HK-2 (cell line): ENCODE measurements around the gene FOXL3.

Source experiments
- DNase-seq: peaks from one replicate; pipeline ENCODE4 v3.0.0-alpha.2; 2018; ENCODE audit not compliant: unreplicated experiment

The FOXL3 gene

DNA sequence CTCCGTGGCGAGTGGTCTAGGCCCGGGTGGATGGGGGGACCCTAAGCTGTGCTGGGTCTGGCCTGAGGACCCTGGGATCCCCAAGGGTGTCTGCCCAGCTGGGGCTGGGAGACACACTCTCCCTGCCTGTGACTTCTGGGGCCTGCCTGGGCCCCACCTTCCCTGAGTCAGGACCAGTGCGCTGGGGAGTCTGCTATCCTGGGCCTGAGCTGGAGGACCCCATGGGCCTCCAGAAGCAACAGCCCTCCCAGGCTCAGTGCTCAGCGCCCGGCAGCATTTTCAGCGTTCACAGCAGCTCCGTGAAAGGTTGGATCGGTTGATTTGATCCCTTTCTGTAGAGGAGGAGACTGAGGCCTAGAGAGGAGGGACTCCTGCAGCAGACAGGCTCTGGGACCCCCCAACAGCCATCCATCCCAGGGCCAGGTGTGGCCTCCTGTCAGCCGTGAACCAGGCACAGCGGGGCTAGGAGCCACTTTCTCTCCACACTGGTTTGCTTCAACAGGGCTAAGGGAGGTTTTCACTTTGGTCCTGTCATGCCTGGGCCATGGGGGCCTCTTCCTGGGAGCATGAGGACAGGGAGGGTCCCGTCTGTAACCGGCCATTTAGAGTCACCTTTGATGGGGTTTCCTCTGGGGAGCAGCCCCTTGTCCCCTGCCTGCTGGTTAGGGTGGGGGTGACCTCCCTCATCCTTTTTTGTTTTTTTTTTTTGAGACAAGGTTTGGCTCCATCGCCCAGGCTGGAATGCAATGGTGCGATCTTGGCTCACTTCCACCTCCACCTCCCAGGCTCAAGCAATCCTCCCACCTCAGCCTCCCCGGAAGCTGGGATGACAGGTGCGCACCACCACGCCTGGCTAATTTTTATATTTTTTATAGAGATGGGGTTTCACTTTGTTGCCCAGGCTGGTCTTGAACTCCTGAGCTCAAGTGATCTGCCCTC lies 12.4 kb downstream of the FOXL3 start:
- DNase-seq, result no peak

DNA sequence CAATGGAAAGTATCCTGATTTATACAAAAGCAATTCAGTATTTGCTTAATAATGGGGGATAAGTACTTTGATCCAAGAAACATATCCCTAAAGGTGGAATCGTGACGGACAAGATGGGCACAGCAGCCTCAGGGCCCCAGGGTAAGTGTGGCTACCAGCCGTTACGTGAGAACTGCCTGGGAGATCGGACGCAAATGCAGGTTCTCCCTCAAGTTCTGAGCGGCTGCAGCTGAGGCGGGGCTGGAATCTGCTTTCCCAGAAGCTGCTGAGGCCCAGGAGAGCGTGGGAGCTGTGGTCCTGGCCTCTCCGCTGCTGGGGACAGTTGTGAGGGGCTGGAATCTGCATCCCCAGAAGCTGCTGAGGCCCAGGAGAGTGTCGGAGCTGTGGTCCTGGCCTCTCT lies 13.5 kb downstream of the FOXL3 start:
- no peak for DNase-seq

DNA sequence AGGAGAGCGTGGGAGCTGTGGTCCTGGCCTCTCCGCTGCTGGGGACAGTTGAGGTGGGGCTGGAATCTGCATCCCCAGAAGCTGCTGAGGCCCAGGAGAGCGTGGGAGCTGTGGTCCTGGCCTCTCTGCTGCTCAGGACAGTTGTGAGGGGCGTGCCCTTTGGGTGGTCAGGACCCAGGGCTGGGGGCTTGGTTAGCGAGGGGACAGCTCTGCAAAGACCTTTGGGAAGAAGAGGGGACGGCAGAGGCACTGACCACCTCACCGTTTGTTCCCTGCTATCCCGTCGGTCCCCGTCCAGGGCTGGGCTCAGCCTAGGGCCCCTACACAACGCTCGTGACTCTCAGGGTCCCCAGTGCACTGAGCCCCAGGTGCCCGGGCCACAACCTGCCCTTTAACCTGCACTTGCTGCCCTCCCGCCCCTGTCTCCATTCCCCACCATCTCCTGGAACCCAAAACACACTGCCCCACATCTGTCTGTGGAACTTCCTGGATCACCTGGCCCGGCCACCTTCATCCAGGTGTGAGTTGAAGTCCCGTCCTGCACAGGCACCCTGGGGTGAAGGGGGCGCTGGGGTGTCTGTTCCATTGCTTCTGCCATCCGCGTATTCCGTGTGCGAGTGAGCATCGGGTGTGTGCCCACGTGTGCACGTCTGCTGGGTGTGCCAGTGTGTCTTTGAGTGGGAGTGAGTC lies 14.1 kb downstream of the FOXL3 start:
- DNase-seq, result no peak

DNA sequence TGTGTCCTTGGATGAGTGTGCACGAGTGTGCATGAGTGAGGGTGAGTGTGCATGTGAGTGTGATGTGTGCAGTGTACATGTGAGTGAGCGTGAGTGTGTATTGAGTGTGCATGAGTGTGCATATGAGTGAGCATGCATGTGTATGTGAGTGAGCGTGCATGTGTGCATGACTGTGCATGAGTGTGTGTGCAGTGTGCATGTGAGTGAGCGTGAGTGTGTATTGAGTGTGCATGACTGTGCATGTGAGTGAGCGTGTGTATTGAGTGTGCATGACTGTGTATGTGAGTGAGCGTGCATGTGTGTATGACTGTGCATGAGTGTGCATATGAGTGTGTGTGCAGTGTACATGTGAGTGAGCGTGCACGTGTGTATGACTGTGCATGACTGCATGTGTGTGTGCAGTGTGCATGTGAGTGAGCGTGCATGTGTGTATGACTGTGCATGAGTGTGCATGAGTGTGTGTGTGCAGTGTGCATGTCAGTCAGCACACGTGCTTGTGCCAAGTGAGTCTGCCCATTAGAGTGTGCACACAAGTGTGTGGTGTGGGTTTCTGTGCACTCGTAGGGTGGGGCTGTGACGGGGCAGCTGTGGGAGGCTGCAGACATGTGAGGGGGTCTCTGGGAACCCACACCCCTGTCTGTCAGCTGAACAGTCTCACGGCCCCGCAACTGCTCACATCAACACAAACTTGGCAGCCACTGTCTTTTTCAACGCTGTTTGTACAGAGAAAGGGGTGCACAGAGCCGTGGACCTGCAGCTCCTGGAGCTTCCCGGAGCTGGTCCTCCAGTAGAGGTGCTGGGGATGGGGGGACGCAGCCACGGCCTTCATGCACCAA lies 14.8 kb downstream of the FOXL3 start:
- no peak for DNase-seq

DNA sequence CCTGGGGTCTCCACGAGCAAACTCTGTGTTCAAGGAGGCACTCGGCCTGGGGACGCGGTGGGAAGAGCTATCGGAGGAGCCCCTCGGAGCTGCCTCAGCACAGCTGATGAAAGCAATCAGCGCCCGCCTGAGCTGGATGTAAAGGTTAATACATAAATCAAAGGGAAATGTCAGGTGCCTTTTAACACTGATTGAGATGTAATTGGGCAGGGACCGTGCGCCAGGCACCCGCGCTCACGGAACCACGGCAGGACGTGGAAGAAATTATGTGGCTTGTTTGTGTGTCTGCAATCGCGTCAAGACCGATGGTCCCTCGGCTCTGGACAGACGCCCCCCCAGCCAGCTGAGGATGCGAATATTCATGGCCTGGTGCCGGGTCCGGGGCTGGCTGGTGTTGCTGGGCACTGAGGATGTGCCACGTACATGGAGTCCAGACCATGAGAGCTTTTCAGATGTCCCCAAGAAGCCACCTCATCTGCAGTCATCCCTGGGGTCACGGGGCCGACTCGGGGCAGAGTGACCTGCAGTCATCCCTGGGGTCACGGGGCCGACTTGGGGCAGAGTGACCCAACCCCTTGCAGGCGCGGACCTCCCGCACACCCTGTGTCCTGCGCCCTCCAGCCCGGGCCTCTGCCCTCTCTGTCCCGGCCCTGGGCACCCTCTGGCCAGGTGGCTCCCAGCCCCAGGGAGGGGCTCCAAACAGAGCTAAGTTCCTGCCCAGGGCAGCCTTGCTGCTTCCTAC lies 15.6 kb downstream of the FOXL3 start:
- no peak for DNase-seq

DNA sequence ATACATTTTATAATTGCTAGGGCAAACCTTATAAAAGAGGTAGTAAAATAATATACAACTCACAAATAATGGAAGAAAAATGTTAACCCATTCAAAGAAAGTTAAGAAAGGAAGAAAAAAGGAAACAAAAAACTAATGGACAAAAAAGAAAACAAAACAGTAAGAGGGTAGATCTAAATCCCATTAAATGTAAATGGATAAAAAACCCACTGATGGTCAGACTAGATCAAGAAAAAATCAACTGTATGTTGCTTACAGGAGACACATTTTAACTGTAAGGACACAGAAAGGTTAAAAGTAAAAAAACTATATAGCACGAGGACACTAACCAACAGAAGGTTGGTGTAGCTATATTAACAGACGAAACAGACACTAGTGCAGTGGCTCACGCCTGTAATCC lies 18.0 kb downstream of the FOXL3 start:
- DNase-seq, result no peak

DNA sequence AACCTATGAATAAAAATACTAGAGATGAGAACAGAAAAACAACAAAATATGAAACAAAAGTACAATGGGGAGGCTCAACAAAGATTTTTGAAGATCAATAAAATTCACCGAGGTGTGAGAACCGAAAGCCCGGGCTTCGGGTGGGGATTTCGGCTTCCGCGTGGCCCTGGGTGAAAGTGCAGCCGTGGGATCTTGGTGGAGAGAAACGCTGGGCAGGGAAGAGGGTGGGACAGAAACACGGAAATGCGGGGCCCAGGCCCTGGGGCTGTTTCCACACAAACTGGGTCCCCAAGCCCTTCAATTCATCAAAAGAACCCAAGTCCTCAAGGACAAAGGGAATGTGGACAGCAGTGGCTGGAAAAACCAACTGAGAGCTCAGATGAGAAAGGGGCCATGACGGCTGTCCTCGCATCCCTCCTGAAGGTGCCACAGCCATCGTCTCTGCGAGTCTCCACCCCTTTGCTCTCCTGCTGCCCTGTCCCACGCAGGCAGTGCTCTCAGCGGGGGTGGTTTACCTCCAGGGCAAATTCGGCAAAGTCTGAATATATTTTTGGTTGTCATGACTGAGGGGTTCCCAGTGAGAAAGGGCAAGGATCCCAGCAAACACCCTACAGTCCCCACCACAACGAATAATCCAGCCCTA lies 19.7 kb downstream of the FOXL3 start:
- DNase-seq, result no peak

DNA sequence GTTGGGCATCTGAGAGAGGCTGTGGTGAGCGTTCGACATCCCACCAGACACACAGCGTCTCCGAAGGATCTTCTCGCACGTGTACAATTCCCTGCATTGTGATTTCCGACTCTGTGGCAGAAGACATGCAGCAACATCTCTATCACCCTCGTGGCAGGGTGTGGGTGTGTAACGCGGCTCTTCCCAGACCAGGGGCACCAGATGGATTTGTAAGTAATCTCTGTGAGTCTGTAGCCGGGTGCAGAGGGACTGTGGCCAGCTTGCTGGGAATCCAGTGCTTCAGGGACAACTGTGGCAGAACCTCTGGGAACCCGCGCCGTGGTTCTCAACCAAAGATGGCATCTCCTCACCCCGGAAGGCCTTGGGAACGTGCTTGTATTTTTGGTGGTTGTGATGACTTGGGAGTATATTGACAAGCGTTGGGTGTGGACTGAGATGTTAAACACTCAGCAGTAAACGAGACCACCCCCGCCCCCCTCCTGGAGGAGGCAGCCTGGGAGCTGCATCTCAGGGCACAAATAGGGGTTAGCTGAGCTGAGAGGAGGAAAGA lies 21.2 kb downstream of the FOXL3 start:
- DNase-seq, result no peak

DNA sequence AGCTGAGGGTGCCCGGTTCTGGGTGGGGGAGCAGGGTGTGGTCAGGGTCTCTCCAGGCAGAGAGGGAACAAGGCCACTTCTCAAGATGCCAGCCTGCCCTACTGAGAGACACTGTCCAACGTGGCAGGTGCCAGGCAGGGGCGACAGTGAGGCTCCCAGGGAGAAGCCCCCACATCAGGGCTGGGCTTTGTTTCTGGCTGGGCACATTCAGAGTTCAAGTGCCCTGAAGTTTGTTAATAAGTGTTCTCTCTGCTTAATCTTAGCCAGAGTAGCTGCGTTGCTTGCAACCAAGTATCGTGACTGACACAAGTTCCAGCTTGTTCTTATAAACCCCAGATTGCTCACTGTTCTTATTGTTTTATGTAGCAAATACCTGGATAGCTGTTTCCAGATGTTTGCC lies 21.8 kb downstream of the FOXL3 start:
- no peak for DNase-seq

DNA sequence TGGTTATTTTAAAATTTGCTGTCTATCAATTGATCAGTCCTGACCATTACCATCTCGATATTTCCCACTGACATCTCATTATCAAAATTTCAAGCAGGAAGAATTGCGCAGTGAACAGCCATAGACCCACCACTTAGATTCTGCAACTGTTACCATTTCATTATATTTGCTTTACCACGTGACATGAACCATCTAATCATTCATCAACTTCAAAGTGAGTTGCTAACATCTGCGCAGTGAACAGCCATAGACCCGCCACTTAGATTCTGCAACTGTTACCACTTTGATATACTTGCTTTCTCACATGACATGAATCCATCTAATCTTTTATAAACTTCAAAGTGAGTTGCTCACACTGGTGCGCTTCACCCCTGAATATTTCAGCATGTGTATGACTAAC lies 22.5 kb downstream of the FOXL3 start:
- no peak for DNase-seq

DNA sequence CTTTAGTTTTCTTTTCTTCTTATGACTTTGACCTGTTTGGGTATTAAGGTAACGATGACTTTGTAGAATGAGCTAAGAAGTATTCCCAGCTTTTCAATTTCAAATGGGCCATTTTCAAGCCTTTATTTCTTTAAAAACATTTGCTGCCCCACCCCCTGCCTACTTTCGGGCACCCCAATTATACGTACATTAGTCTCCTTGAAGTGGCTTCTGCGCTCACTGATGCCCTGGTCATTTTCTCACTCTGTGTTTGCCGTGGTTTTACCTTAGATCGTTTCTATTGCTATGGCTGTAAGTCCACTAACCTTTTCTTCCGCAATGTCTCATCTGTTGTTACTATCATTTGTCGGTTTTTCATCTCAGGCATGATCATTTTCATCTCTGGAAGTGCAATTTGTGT lies 24.9 kb downstream of the FOXL3 start:
- DNase-seq, result no peak

DNA sequence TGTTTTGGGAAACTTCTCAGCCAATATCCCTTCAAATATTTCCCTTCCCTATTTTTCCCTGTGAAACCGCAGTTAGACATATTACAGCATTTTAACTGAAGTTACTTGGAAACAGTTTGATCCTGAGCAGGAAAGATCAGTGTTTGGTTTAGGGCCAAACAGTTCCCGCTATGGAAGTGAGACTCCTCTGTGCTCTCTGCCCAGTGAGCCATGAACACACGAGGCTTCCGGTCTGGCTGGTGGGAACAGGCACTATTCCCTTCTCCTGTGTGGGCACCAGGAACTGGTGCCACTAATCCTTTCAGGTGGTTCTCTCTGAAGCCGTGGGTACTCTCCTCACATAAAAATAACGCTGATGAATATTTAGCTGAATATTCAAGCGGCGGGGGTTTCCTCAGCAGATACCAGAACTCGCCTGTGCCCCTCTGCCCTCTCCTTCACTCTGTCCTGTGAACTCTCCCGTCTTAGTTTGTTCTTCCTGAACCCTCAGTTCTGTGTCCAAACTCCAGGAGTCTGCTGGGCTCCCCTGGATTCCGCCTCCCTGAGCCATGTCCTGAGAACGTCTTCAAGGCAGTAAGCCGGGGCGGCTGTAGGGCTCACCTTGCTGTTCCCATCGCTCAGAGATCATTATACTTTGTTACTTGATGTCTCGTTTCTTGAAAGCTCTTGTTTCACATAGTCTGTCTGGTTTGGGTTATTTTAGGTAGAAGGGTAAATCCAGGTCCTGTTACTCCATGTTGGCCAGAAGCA lies 25.7 kb downstream of the FOXL3 start:
- DNase-seq, result no peak

DNA sequence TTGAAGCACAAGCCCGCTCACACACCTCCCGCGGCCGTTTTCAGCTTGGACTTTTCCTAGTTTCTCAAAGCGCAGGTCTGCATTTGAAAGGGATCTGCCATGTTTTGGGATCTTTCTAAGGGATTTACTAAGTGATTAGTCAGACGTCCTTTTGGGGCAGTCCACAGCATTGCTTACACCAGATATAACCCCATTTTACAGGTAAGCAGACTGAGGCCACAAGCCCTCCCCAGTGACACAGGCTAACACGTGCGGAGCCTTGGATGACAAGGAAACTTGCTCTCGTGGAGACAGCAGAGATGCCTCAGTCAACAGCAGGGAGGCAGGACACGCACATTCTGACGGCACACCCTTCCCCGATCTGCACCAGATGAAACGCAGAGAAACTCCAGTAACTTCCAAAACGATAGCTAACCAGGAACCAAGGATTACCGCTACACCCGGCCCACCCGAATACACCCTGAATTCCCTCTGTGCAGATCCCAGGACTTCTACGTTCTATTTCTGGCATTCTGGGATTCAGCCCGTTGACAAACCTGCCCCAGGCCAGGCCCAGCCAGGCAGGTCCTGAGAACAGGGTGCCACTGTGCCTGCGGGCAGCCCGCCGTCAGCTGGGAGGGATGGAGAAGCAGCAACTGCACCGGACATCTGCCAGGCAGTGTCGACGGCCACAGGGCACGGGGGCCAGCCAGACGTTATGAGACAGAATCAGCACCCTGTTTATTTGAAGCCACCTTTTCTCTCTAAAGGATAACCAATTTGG lies 27.9 kb downstream of the FOXL3 start:
- DNase-seq, result no peak

DNA sequence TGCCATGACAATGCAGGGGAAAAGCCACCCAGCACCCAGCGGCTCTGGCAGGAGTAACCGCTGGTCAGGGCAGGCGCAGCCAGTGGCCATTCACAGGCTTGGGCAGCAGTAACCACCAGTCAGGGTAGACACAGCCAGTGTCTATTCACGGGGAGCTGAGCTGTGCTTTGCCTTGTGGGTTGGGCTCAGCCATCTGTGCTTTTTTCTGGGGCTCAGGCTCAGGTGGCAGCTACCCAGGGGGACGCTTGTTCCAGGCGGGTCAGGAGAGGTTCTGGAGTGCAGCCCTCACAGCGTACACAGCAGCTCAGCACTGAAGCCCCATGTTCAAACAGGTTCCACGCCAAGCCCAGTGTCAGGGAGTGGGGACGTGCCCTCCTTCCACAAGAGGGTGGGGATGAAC lies 28.5 kb downstream of the FOXL3 start:
- no peak for DNase-seq

DNA sequence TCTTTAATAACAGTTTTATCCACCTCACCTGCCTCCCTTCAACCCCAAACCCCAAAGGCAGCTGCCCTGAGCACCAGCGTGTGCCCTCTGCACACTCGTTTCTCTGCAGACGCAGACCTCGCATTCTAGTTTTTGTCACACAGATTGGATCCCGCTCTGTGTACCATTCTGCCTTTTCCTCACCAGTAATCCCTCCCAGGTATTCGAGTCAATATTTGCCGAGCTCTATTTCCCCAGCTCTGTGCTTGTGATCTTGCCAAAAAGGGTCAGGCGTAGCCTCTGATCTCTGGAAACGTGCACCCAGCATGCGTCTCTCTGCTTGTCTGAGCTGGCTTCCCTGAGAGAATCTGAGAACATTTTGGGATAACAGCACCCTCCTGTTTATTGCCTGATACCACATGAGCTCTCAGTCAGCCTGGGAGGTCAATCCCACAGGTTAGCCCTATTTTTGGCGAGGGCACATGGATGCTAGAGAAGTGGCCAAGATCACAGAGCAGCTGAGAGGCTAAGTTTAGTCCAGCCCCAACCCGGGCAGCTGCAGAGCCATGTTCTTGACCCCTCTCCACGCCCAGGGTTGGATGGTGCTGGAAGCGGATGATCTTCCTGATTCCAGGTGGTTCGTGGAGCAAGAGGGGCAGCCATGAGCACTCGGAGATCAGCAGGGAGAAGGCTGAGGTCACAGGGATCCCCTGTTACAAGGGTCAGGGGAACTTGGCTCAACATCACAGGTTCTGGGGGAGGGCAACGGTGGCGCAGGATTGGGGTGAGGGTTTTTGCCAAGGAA lies 29.1 kb downstream of the FOXL3 start:
- no peak for DNase-seq

DNA sequence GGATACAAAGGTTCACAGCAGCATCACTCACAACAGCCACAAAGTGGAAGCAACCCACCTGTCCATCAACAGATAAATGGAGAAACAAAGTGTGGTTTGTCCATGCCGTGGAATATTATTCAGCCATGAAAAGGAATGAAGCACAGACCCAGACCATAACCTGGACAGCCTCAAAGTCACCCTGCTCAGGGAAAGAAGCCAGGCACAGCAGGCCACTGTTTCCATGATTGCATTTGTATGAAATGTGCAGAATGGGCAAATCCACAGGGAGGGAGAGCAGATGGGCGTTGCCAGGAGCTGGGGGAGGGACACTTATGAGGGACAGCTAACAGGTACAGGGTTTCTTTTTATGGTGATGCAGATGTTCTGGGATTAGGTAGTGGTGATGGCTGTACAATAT lies 30.3 kb downstream of the FOXL3 start:
- no peak for DNase-seq

DNA sequence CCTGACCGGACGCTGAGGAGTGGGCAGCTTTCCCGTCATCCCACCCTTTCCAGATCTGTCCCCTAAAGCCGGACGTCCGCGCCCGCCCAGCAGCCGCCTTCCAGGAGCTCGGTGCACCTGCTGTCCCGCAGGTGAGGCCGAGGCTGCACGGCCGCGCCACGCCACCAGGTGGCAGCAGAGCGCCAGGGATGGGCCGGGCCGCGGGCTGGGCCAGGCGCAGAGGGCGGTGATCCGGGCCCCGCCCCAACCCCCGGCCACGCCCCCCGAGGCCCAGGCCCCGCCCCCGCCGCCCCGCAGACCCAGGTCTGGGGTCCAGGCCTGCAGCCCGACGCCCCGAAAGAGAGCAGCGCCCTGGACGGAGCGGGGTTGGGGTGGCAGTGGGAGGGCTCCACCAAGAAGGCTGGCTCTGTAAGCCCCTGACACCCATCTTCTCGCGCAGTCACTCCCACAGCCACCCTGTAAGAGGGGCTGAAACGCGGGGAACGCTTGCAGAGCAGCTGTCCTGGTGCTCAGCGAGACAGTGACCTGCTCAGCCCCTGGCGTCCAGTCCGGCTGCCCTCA lies 32.2 kb downstream of the FOXL3 start:
- DNase-seq, result peak; percentile 80

DNA sequence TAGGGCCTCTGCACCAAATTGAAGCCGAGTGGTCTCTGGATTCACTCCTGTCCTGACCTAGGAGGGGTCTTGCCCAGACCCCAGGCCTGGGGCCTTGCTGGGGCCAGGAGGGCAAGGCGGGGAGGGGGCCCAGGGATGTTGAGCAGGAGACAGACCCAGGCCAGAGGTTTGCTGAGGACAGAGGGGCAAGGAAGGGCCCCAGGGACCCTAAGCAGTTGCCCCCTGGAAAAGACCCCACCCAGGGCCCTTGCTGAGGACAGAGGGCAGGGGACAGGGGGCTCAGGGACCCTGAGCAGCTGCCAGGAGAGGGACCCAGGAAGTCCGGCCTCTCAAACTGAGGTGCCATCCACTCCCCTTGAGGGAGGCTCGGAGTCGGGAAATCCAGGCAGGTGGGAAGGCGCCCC lies 32.7 kb downstream of the FOXL3 start:
- DNase-seq, result no peak
